Dendritic cell treated with granulocyte-macrophage colony-stimulating factor and Interleukin-4, amounts not matched to agents 40 ng/mL and 50 ng/mL, for 4 days (primary cell): Measurements from ENCODE around the gene RELB.
A peak's percentile ranks its signal among the peaks of the same experiment; 100 is the strongest.

Experiments
- H3K27ac Mint-ChIP-seq: one replicate; pipeline ENCODE4 v1.8.0; 2022; ENCODE audit warnings: mild to moderate bottlenecking, mixed read lengths
- H3K27me3 Mint-ChIP-seq: one replicate; pipeline ENCODE4 v1.8.0; 2022; ENCODE audit warnings: mild to moderate bottlenecking, mixed read lengths
- H3K36me3 Mint-ChIP-seq: one replicate; pipeline ENCODE4 v1.8.0; 2022; ENCODE audit warnings: low read depth, mixed read lengths
- H3K4me1 Mint-ChIP-seq: one replicate; pipeline ENCODE4 v1.8.0; 2022; ENCODE audit warnings: low read depth, mixed read lengths
- H3K4me3 Mint-ChIP-seq: one replicate; pipeline ENCODE4 v1.8.0; 2022; ENCODE audit warnings: mild to moderate bottlenecking, moderate library complexity, mixed read lengths
- H3K9me3 Mint-ChIP-seq: one replicate; pipeline ENCODE4 v1.8.0; 2022; ENCODE audit warnings: mixed read lengths
- intact Hi-C: fragments of 100-400 bp; cut with micrococcal nuclease; formaldehyde crosslinking; loops from one replicate; pipeline ENCODE4 v1.15.0; 2022

RELB gene

GRCh38 chr19:44972802-44973201 lies 28.5 kb upstream of the RELB start:
- Mint-ChIP-seq H3K27me3 (no peaks in the 10 kb centered on the region), H3K4me1 (no peaks in the 10 kb centered on the region), H3K36me3 (peaks cover 86% of the 10 kb centered on the region), H3K27ac (no peak overlapping the region), H3K9me3 (no peaks in the 10 kb centered on the region), H3K4me3 (no peak overlapping the region)
- intact Hi-C loops = no loop called here

GRCh38 chr19:44973982-44974735 lies 27.1 kb upstream of the RELB start:
- Mint-ChIP-seq H3K4me3 (no peak overlapping the region), H3K27ac (no peak overlapping the region), H3K36me3 (peaks cover 89% of the 10 kb centered on the region), H3K9me3 (no peaks in the 10 kb centered on the region), H3K27me3 (no peaks in the 10 kb centered on the region), H3K4me1 (no peaks in the 10 kb centered on the region)
- intact Hi-C loops = no loop called here

GRCh38 chr19:44974857-44975256 lies 26.4 kb upstream of the RELB start:
- Mint-ChIP-seq H3K27me3 (no peaks in the 10 kb centered on the region), H3K27ac (no peak overlapping the region), H3K9me3 (no peaks in the 10 kb centered on the region), H3K36me3 (peaks cover 90% of the 10 kb centered on the region), H3K4me1 (no peaks in the 10 kb centered on the region), H3K4me3 (no peak overlapping the region)
- intact Hi-C loops = no loop called here

GRCh38 chr19:44975444-44975843 lies 25.8 kb upstream of the RELB start:
- no peaks in the 10 kb centered on the region for H3K4me1 Mint-ChIP-seq
- no peak overlapping the region for H3K27ac Mint-ChIP-seq
- H3K36me3 Mint-ChIP-seq = peaks cover 90% of the 10 kb centered on the region
- intact Hi-C loops = no loop called here
- no peaks in the 10 kb centered on the region for H3K9me3 Mint-ChIP-seq
- H3K4me3 Mint-ChIP-seq = no peak overlapping the region
- no peaks in the 10 kb centered on the region for H3K27me3 Mint-ChIP-seq

- no peaks in the 10 kb centered on the region for H3K27me3 Mint-ChIP-seq
- no peak overlapping the region for H3K4me3 Mint-ChIP-seq
- intact Hi-C loops = no loop called here
- peaks cover 97% of the 10 kb centered on the region for H3K36me3 Mint-ChIP-seq
- peaks cover 24% of the 10 kb centered on the region for H3K4me1 Mint-ChIP-seq
- H3K27ac Mint-ChIP-seq = peak overlapping the region; percentile 33
- no peaks in the 10 kb centered on the region for H3K9me3 Mint-ChIP-seq
These were observed 17.3 kb upstream of the RELB start for GRCh38 chr19:44984005-44984404.

GRCh38 chr19:44985445-44985844 lies 15.8 kb upstream of the RELB start:
- H3K36me3 Mint-ChIP-seq = peaks cover 95% of the 10 kb centered on the region
- no peaks in the 10 kb centered on the region for H3K27me3 Mint-ChIP-seq
- no peak overlapping the region for H3K27ac Mint-ChIP-seq
- intact Hi-C loops = no loop called here
- H3K9me3 Mint-ChIP-seq = no peaks in the 10 kb centered on the region
- H3K4me1 Mint-ChIP-seq = peaks cover 24% of the 10 kb centered on the region
- H3K4me3 Mint-ChIP-seq = no peak overlapping the region

GRCh38 chr19:44986389-44986788 lies 14.9 kb upstream of the RELB start:
- Mint-ChIP-seq H3K27me3 (no peaks in the 10 kb centered on the region), H3K9me3 (no peaks in the 10 kb centered on the region), H3K4me1 (peaks cover 24% of the 10 kb centered on the region), H3K4me3 (no peak overlapping the region), H3K27ac (peak overlapping the region; percentile 52), H3K36me3 (peaks cover 95% of the 10 kb centered on the region)
- intact Hi-C loops = no loop called here

- Mint-ChIP-seq H3K4me1 (peaks cover 24% of the 10 kb centered on the region), H3K9me3 (no peaks in the 10 kb centered on the region), H3K27ac (peak overlapping the region; percentile 52), H3K4me3 (no peak overlapping the region), H3K36me3 (peaks cover 95% of the 10 kb centered on the region), H3K27me3 (no peaks in the 10 kb centered on the region)
- intact Hi-C loops = no loop called here
These were observed 14.1 kb upstream of the RELB start for GRCh38 chr19:44987148-44987675.

- Mint-ChIP-seq H3K27me3 (no peaks in the 10 kb centered on the region), H3K27ac (peak overlapping the region; percentile 52), H3K4me3 (no peak overlapping the region), H3K36me3 (peaks cover 95% of the 10 kb centered on the region), H3K4me1 (peaks cover 24% of the 10 kb centered on the region), H3K9me3 (no peaks in the 10 kb centered on the region)
- intact Hi-C loops = no loop called here
These were observed 13.0 kb upstream of the RELB start for GRCh38 chr19:44988273-44988672.

- Mint-ChIP-seq H3K4me1 (peaks cover 24% of the 10 kb centered on the region), H3K27me3 (no peaks in the 10 kb centered on the region), H3K27ac (no peak overlapping the region), H3K36me3 (peaks cover 98% of the 10 kb centered on the region), H3K9me3 (no peaks in the 10 kb centered on the region), H3K4me3 (no peak overlapping the region)
- intact Hi-C loops = loop anchor here (1.0 kb wide), 1 partner anchor 70 kb away; no protein-coding TSS in a partner anchor
These were observed 12.2 kb upstream of the RELB start for GRCh38 chr19:44988896-44989556.

GRCh38 chr19:44990459-44990858 lies 10.8 kb upstream of the RELB start:
- no peak overlapping the region for H3K4me3 Mint-ChIP-seq
- H3K27ac Mint-ChIP-seq = no peak overlapping the region
- intact Hi-C loops = no loop called here
- H3K4me1 Mint-ChIP-seq = peaks cover 24% of the 10 kb centered on the region
- H3K9me3 Mint-ChIP-seq = no peaks in the 10 kb centered on the region
- no peaks in the 10 kb centered on the region for H3K27me3 Mint-ChIP-seq
- H3K36me3 Mint-ChIP-seq = peaks cover 90% of the 10 kb centered on the region

- Mint-ChIP-seq H3K36me3 (peaks cover 85% of the 10 kb centered on the region), H3K9me3 (no peaks in the 10 kb centered on the region), H3K27ac (no peak overlapping the region), H3K27me3 (no peaks in the 10 kb centered on the region), H3K4me1 (peaks cover 21% of the 10 kb centered on the region), H3K4me3 (no peak overlapping the region)
- intact Hi-C loops = no loop called here
These were observed 10.3 kb upstream of the RELB start for GRCh38 chr19:44990966-44991365.

- H3K27me3 Mint-ChIP-seq = no peaks in the 10 kb centered on the region
- no peak overlapping the region for H3K4me3 Mint-ChIP-seq
- H3K4me1 Mint-ChIP-seq = peaks cover 5% of the 10 kb centered on the region
- peaks cover 69% of the 10 kb centered on the region for H3K36me3 Mint-ChIP-seq
- no peaks in the 10 kb centered on the region for H3K9me3 Mint-ChIP-seq
- no peak overlapping the region for H3K27ac Mint-ChIP-seq
- intact Hi-C loops = no loop called here
These were observed 8.7 kb upstream of the RELB start for GRCh38 chr19:44992336-44993163.

GRCh38 chr19:44993526-44993925 lies 7.7 kb upstream of the RELB start:
- intact Hi-C loops = no loop called here
- Mint-ChIP-seq H3K9me3 (no peaks in the 10 kb centered on the region), H3K4me1 (no peaks in the 10 kb centered on the region), H3K36me3 (peaks cover 59% of the 10 kb centered on the region), H3K27ac (no peak overlapping the region), H3K27me3 (peaks cover 2% of the 10 kb centered on the region), H3K4me3 (no peak overlapping the region)
